Stomach (tissue), 9 donors: ENCODE results near the gene HCK. TPM values are rescaled to one million over a fixed set of nuclear protein-coding genes. Genes with fewer than 3 reads are reported as not detected.

Experiments
- DNase-seq, 2 donors: peaks; one replicate each; pipeline versions ENCODE4 v3.0.0 to v3.0.0-alpha.2; 2013 to 2019
- H3K27ac ChIP-seq, 5 donors: fragments of 200-600 bp in 4 of 5; sonication (generic) in 4 of 5; one replicate each; pipeline ENCODE4 v1.5.1; 2013 to 2019; ENCODE audit warnings: mild to moderate bottlenecking in 1 of 5, moderate library complexity in 1 of 5
- H3K27me3 ChIP-seq, 3 donors: fragments of 200-600 bp; sonication (generic); one replicate each; pipeline ENCODE4 v1.5.1; 2017 to 2019; ENCODE audit warnings: mixed run types in 1 of 3
- H3K36me3 ChIP-seq, 4 donors: fragments of 200-600 bp; sonication (generic); 1 replicate in 3 of 4; 2 replicates in 1 of 4; pipeline ENCODE4 v1.5.1; 2016 to 2019
- H3K4me1 ChIP-seq, 4 donors: fragments of 200-600 bp; sonication (generic); one replicate each; pipeline ENCODE4 v1.5.1; 2016 to 2019
- H3K4me3 ChIP-seq, 4 donors: fragments of 200-600 bp; sonication (generic) in 3 of 4; one replicate each; pipeline ENCODE4 v1.5.1; 2016 to 2019; ENCODE audit warnings: mild to moderate bottlenecking in 1 of 4
- H3K9me3 ChIP-seq, 4 donors: fragments of 200-600 bp; sonication (generic); one replicate each; pipeline ENCODE4 v1.5.1; 2016 to 2019
- CTCF ChIP-seq, 7 experiments: fragments of 450-650 bp in 4 of 7; fragments of 200-600 bp in 3 of 7; sonication (generic) in 3 of 7; IDR thresholded peaks; one replicate each; pipeline ENCODE4 v1.5.1; 2016 to 2019; ENCODE audit warnings: antibody characterized with exemption in 7 of 7, control low read depth in 2 of 7, mild to moderate bottlenecking in 1 of 7
- EP300 ChIP-seq: sonication (generic); formaldehyde crosslinking; IDR thresholded peaks from one replicate; pipeline ENCODE4 v1.6.1; 2017; ENCODE audit warnings: antibody characterized with exemption
- POLR2A ChIP-seq, 4 donors: fragments of 450-650 bp; IDR thresholded peaks; one replicate each; pipeline ENCODE4 v1.6.1; 2016; ENCODE audit warnings: antibody characterized with exemption in 4 of 4, control low read depth in 2 of 4, mild to moderate bottlenecking in 1 of 4, moderate library complexity in 1 of 4
- POLR2AphosphoS5 ChIP-seq, 3 donors: sonication (generic); formaldehyde crosslinking; IDR thresholded peaks; one replicate each; pipeline ENCODE4 v1.6.1; 2016; ENCODE audit warnings: antibody characterized with exemption in 3 of 3
- WGBS, 5 donors: extraction: QIAGEN DNeasy Blood & Tissue Kit in 3 of 5; methylation state at CpG; one replicate each; pipeline versions ENCODE4 v1.1.5 to v1.1.7; 2013 to 2018; 5-methylcytosine and 5-hydroxymethylcytosine counted together
- intact Hi-C: fragments of 100-400 bp; cut with DNase I; formaldehyde crosslinking; loops from one replicate; pipeline ENCODE4 v1.15.1; 2023; ENCODE audit warnings: low total_unique reads
- polyA plus RNA-seq, 3 donors: library from polyadenylated mRNA; stranded (reverse); fragments of 200-250 nt; gene quantifications; one replicate each; pipeline ENCODE4 v1.2.3, GENCODE V29; 2013
- total RNA-seq, 5 donors: library from RNA; depleted of rRNA; stranded (reverse); fragments of >200 nt; gene quantifications; one replicate each; pipeline versions ENCODE4 v1.1.0 to v1.2.3, GENCODE V29; 2014 to 2016
- donor health status: healthy with polysubstance abuse.
- donor health status: Bipolar disorder and iron deficiency.
- donor health status: healthy.

Gene HCK
- total and polyA plus RNA-seq, 8 donors, result 1.3 to 14.7 (median 4.9) TPM; not detected in 1

- intact Hi-C loops, result loop anchor here (10.0 kb wide), 1 partner anchor 255 kb away; no protein-coding TSS in a partner anchor
- TF ChIP-seq POLR2A (IDR thresholded peaks at IDR 0.05), result no peak
- no peak for TF ChIP-seq EP300
- no peak for TF ChIP-seq CTCF (IDR thresholded peaks at IDR 0.05)
- no peak for TF ChIP-seq POLR2AphosphoS5 (IDR thresholded peaks at IDR 0.05)
- 38 to 59% (median 47%) methylated on average over 8 of the region's 8 CpGs for WGBS, 5 donors
- DNase-seq, result peak in 1 of 2 donors; percentile 22
- H3K4me3 ChIP-seq, result no peak overlapping the region
- no peaks in the 10 kb centered on the region for H3K9me3 ChIP-seq
- H3K36me3 ChIP-seq, result no peaks in the 10 kb centered on the region
- H3K27ac ChIP-seq, result no peak overlapping the region
- no peaks in the 10 kb centered on the region for H3K4me1 ChIP-seq
- peaks cover 0 to 47% (median 0%) of the 10 kb centered on the region in 3 donors for H3K27me3 ChIP-seq
These were observed 27.6 kb downstream of the HCK start for GRCh38 chr20:32079655-32080109.

GRCh38 chr20:32080783-32081182, 28.7 kb downstream of the HCK start:
- TF ChIP-seq POLR2A (IDR thresholded peaks at IDR 0.05), result no peak
- TF ChIP-seq CTCF (IDR thresholded peaks at IDR 0.05), result no peak
- no peak for TF ChIP-seq EP300
- no peak for TF ChIP-seq POLR2AphosphoS5 (IDR thresholded peaks at IDR 0.05)
- intact Hi-C loops, result loop anchor here (10.0 kb wide), 1 partner anchor 256 kb away; no protein-coding TSS in a partner anchor
- Histone ChIP-seq H3K27ac (no peak overlapping the region), H3K36me3 (no peaks in the 10 kb centered on the region), H3K4me3 (no peak overlapping the region), H3K9me3 (no peaks in the 10 kb centered on the region), H3K4me1 (no peaks in the 10 kb centered on the region), H3K27me3 (peaks cover 0 to 36% (median 0%) of the 10 kb centered on the region in 3 donors)
- 57 to 88% (median 63%) methylated on average over 3 of the region's 3 CpGs for WGBS, 5 donors
- DNase-seq, result no peak

GRCh38 chr20:32083469-32083868, 31.4 kb downstream of the HCK start:
- DNase-seq, result no peak
- Histone ChIP-seq H3K4me1 (no peaks in the 10 kb centered on the region), H3K36me3 (no peaks in the 10 kb centered on the region), H3K27ac (no peak overlapping the region), H3K4me3 (no peak overlapping the region), H3K27me3 (peaks cover 0 to 30% (median 0%) of the 10 kb centered on the region in 3 donors), H3K9me3 (no peaks in the 10 kb centered on the region)
- intact Hi-C loops, result loop anchor here (10.0 kb wide), 1 partner anchor 259 kb away; no protein-coding TSS in a partner anchor
- TF ChIP-seq CTCF (IDR thresholded peaks at IDR 0.05) (no peak), POLR2AphosphoS5 (IDR thresholded peaks at IDR 0.05) (no peak)
- 84 to 87% (median 86%) methylated on average over 6 of the region's 6 CpGs for WGBS, 5 donors

- TF ChIP-seq EP300 (no peak), CTCF (IDR thresholded peaks at IDR 0.05) (no peak), POLR2AphosphoS5 (IDR thresholded peaks at IDR 0.05) (no peak), POLR2A (IDR thresholded peaks at IDR 0.05) (no peak)
- WGBS, 5 donors, result 58 to 83% (median 70%) methylated on average over 3 of the region's 3 CpGs
- intact Hi-C loops, result loop anchor here (10.0 kb wide), 1 partner anchor 262 kb away; no protein-coding TSS in a partner anchor
These were observed 35.0 kb downstream of the HCK start for GRCh38 chr20:32087070-32087469.

More at GRCh38 chr20:32087070-32087469, 35.0 kb downstream of the HCK start:
- DNase-seq, result no peak
- Histone ChIP-seq H3K27me3 (peaks cover 0 to 19% (median 0%) of the 10 kb centered on the region in 3 donors), H3K36me3 (no peaks in the 10 kb centered on the region), H3K27ac (no peak overlapping the region), H3K4me1 (peaks cover 0 to 3% (median 0%) of the 10 kb centered on the region in 4 donors), H3K9me3 (no peaks in the 10 kb centered on the region), H3K4me3 (no peak overlapping the region)
